ENCODE measurements around the gene CARD6.

CARD6 gene

DNA sequence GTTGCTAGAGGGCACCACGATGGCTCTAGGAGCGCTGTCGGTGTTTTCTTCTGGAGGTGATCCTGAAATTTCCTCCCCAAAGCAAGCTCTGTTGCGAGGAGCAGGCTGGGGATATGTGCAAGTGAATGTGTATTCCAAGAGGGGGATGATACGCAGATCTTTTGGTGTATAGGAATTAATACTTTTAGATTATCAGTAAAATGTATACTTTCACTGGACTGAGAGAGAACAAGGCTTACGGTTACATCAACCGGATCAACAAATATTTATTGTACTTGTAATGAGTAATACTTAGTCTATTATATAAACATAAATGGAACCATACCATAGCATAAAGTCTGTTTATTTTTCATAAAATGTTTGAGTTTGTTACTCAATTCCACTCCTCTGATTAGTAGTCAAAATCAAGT, 42.4 kb upstream of the CARD6 start:
- H3K79me2 ChIP-seq (ENCODE audit: insufficient read depth, low read length) = peaks cover 41% of the 10 kb centered on the region
- H3K9me3 ChIP-seq (ENCODE audit: insufficient read depth, low read length, severe bottlenecking) = no peaks in the 10 kb centered on the region
- DNase-seq (no peak), ATAC-seq (ENCODE audit: insufficient read depth, low read depth) (no peak)
- peaks cover 10% of the 10 kb centered on the region; the same call in 1 of the 2 replicates for H3K36me3 ChIP-seq (ENCODE audit: insufficient read depth, low read length)
- H3K27me3 ChIP-seq (ENCODE audit: insufficient read depth, low read length, poor library complexity) = no peaks in the 10 kb centered on the region
- peak overlapping the region; percentile 97 for H3K4me2 ChIP-seq (ENCODE audit: insufficient read depth, low read length)
- no peak for TF ChIP-seq CTCF (IDR thresholded peaks at IDR 0.05; ENCODE audit: borderline replicate concordance, extremely low read depth, low read length, poor library complexity, severe bottlenecking)
- TF ChIP-seq EZH2 (IDR thresholded peaks at IDR 0.05; ENCODE audit: borderline replicate concordance, low read depth, low read length, severe bottlenecking) = no peak
- H3K4me1 ChIP-seq (ENCODE audit: insufficient read depth, low read length) = peaks cover 38% of the 10 kb centered on the region
- H3K4me3 ChIP-seq (ENCODE audit: low read depth in 1 of 2, low read length in 2 of 2) = peak overlapping the region; percentile 76 to 99
- peak overlapping the region; percentile 100 for H2AFZ ChIP-seq (ENCODE audit: low read depth, low read length)
- peak overlapping the region; percentile 75 for H3K9ac ChIP-seq (ENCODE audit: low read depth, low read length)
- peak overlapping the region; percentile 78; the same call in 1 of the 2 replicates for H3K27ac ChIP-seq (ENCODE audit: low read length)
- H4K20me1 ChIP-seq (ENCODE audit: insufficient read depth, low read length) = peaks cover 24% of the 10 kb centered on the region; the same call in 1 of the 2 replicates

DNA sequence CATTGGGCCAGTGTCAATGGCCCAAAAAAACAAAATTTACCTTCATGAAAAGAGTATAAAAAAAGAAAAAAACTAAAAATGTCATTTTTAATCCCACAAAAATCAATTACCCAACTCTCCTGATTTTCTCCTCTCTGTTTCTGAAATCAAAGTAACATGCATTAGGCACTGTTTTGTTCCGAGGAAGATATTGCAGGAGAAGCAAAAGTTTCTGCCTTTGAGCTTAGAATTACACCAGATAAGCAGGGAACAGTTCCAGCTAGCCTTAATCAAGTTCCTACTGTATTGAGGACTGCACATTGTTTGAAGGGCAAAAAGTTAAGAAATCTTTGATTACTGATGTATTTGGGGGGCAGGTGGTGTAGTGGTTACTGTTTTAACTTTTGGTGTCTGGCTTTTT, 41.9 kb upstream of the CARD6 start:
- Histone ChIP-seq H3K4me3 (ENCODE audit: low read depth in 1 of 2, low read length in 2 of 2) (peak overlapping the region in 1 of 2 experiments; percentile 99; a peak in 1 of 4 replicates), H3K79me2 (ENCODE audit: insufficient read depth, low read length) (peaks cover 37% of the 10 kb centered on the region), H3K4me2 (ENCODE audit: insufficient read depth, low read length) (peak overlapping the region; percentile 97)

DNA sequence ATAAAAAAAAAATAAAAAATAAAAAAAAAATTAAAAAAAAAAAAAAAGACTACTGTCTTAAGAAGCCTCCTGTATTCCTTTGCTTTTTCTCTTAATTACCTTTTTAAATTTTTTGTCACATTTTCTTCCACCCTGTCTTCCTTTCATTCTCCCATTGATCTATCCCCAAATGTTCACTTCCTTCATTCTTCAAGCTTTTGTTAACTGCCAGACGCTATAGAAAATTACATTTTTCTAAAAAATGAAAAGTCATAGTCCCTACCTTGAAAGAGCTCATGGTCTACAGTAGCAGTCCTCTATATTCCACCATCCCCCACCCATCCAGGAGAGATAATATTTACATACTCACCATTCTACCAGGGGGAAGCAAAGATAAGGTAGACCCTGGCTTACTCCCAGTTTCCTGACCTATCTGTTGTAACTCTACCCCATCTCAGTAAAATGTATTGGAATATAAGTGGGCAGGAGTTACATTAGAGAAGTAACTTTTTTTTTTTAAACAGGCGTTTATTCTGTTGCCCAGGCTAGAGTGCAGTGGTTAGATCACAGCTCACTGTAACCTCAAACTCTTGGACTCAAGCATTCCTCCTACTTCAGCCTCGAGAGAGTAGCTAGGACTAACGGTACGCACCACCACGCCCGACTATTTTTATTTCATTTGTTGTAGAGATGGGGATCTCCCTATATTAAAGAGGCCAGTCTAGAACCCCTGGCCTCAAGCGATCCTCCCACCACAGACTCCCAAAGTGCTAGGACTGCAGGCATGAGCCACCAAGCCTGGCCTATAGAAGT, 39.2 kb upstream of the CARD6 start:
- ATAC-seq (ENCODE audit: insufficient read depth, low read depth) (no peak), DNase-seq (no peak)
- H3K4me3 ChIP-seq (ENCODE audit: low read depth in 1 of 2, low read length in 2 of 2) = no peak overlapping the region
- H3K4me2 ChIP-seq (ENCODE audit: insufficient read depth, low read length) = no peak overlapping the region
- H3K9ac ChIP-seq (ENCODE audit: low read depth, low read length) = no peak overlapping the region
- H3K79me2 ChIP-seq (ENCODE audit: insufficient read depth, low read length) = peaks cover 10% of the 10 kb centered on the region
- no peak overlapping the region for H3K27ac ChIP-seq (ENCODE audit: low read length)
- H3K36me3 ChIP-seq (ENCODE audit: insufficient read depth, low read length) = no peaks in the 10 kb centered on the region; the same call in 1 of the 2 replicates
- TF ChIP-seq CTCF (IDR thresholded peaks at IDR 0.05; ENCODE audit: borderline replicate concordance, extremely low read depth, low read length, poor library complexity, severe bottlenecking) = no peak
- H3K4me1 ChIP-seq (ENCODE audit: insufficient read depth, low read length) = peaks cover 21% of the 10 kb centered on the region
- H2AFZ ChIP-seq (ENCODE audit: low read depth, low read length) = no peak overlapping the region
- no peaks in the 10 kb centered on the region for H3K9me3 ChIP-seq (ENCODE audit: insufficient read depth, low read length, severe bottlenecking)
- H4K20me1 ChIP-seq (ENCODE audit: insufficient read depth, low read length) = peaks cover 5% of the 10 kb centered on the region; the same call in 1 of the 2 replicates
- H3K27me3 ChIP-seq (ENCODE audit: insufficient read depth, low read length, poor library complexity) = no peaks in the 10 kb centered on the region

More for the DNA sequence above, 41.9 kb upstream of the CARD6 start:
- peaks cover 38% of the 10 kb centered on the region for H3K4me1 ChIP-seq (ENCODE audit: insufficient read depth, low read length)
- H3K9ac ChIP-seq (ENCODE audit: low read depth, low read length) = peak overlapping the region; percentile 75; the same call in 1 of the 2 replicates
- TF ChIP-seq EZH2 (IDR thresholded peaks at IDR 0.05; ENCODE audit: borderline replicate concordance, low read depth, low read length, severe bottlenecking) (no peak), CTCF (IDR thresholded peaks at IDR 0.05; ENCODE audit: borderline replicate concordance, extremely low read depth, low read length, poor library complexity, severe bottlenecking) (no peak)
- no peak overlapping the region for H3K27ac ChIP-seq (ENCODE audit: low read length)
- H3K27me3 ChIP-seq (ENCODE audit: insufficient read depth, low read length, poor library complexity) = no peaks in the 10 kb centered on the region
- ATAC-seq (ENCODE audit: insufficient read depth, low read depth) (no peak), DNase-seq (no peak)
- H3K9me3 ChIP-seq (ENCODE audit: insufficient read depth, low read length, severe bottlenecking) = no peaks in the 10 kb centered on the region
- peaks cover 10% of the 10 kb centered on the region; the same call in 1 of the 2 replicates for H3K36me3 ChIP-seq (ENCODE audit: insufficient read depth, low read length)
- H2AFZ ChIP-seq (ENCODE audit: low read depth, low read length) = peak overlapping the region; percentile 100; the same call in 1 of the 2 replicates
- peaks cover 24% of the 10 kb centered on the region; the same call in 1 of the 2 replicates for H4K20me1 ChIP-seq (ENCODE audit: insufficient read depth, low read length)
